ENCODE data around the gene RPRM.

DNA sequence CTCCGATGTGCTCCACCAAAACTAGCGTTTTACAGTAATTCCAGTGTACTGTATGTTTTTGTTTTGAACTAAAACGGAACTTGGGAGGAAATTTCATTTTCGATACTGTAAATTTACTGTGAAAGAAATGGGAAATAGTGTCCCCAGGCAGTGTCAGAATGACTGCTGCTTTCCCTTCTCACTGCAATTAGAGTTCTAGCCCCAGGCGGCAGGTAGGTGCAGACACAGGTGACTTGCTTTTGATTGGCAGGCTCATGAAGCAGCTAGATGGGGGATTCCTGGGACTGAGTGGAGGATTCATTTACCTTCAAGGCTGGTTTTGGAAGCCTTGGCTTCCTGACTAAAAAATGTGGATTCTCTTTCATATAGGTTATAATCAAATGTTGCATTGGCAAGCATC is 27.0 kb downstream of the RPRM start:
- TF ChIP-seq GATA3 (IDR thresholded peaks at IDR 0.05; ENCODE audit: low read depth, low read length) (no peak), GATA2 (IDR thresholded peaks at IDR 0.05; ENCODE audit: low read depth, low read length) (no peak)
